HFF-Myc (cell line): ENCODE measurements around the gene SF3B2.
"Not testable (repeated sequence)": the region's sequence is repeated elsewhere in the genome, so short reads cannot be mapped to it uniquely, and the experiment has no call there.

ENCODE experiments used
- DNase-seq: peaks from one replicate; pipeline ENCODE4 v3.0.0-alpha.2; 2011; ENCODE audit warnings: low read depth; ENCODE audit errors: extremely low read depth
- H3K4me3 ChIP-seq: replicated peaks from 2 replicates; pipeline ENCODE4 v1.5.1; 2011; ENCODE audit warnings: low read depth, mild to moderate bottlenecking, control low read depth, low read length
- CTCF ChIP-seq: IDR thresholded peaks from 2 replicates; pipeline ENCODE4 v1.5.1; 2012; ENCODE audit warnings: mild to moderate bottlenecking, low read depth, low read length, control low read depth; ENCODE audit errors: missing control alignments

SF3B2 gene

GRCh38 chr11:66083767-66084166, 31.6 kb downstream of the SF3B2 start:
- H3K4me3 ChIP-seq: no peak overlapping the region
- DNase-seq: no peak
- no peak for TF ChIP-seq CTCF

GRCh38 chr11:66084821-66085475, 32.8 kb downstream of the SF3B2 start:
- DNase-seq: no peak
- no peak for TF ChIP-seq CTCF
- H3K4me3 ChIP-seq: no peak overlapping the region

GRCh38 chr11:66087148-66087908, 35.2 kb downstream of the SF3B2 start:
- no peak for TF ChIP-seq CTCF
- no peak overlapping the region for H3K4me3 ChIP-seq
- DNase-seq: no peak

GRCh38 chr11:66089067-66089466, 36.9 kb downstream of the SF3B2 start:
- no peak for TF ChIP-seq CTCF
- no peak for DNase-seq
- no peak overlapping the region for H3K4me3 ChIP-seq

GRCh38 chr11:66090288-66090687, 38.1 kb downstream of the SF3B2 start:
- no peak for DNase-seq
- no peak for TF ChIP-seq CTCF
- H3K4me3 ChIP-seq: no peak overlapping the region

GRCh38 chr11:66092125-66092524, 40.0 kb downstream of the SF3B2 start:
- H3K4me3 ChIP-seq, DNase-seq: not testable (repeated sequence)

GRCh38 chr11:66099746-66100145, 47.6 kb downstream of the SF3B2 start:
- not testable (repeated sequence) for DNase-seq, H3K4me3 ChIP-seq
